ENCODE results near the gene SDHAF3. TPM values are rescaled to one million over a fixed set of nuclear protein-coding genes. Genes with fewer than 3 reads are reported as not detected.

The SDHAF3 gene
- total and polyA plus RNA-seq, 2 donors (not counting 3 experiments of a cell fraction or from before 2014, with no cell fraction given), result 1.7 to 5.2 TPM

DNA sequence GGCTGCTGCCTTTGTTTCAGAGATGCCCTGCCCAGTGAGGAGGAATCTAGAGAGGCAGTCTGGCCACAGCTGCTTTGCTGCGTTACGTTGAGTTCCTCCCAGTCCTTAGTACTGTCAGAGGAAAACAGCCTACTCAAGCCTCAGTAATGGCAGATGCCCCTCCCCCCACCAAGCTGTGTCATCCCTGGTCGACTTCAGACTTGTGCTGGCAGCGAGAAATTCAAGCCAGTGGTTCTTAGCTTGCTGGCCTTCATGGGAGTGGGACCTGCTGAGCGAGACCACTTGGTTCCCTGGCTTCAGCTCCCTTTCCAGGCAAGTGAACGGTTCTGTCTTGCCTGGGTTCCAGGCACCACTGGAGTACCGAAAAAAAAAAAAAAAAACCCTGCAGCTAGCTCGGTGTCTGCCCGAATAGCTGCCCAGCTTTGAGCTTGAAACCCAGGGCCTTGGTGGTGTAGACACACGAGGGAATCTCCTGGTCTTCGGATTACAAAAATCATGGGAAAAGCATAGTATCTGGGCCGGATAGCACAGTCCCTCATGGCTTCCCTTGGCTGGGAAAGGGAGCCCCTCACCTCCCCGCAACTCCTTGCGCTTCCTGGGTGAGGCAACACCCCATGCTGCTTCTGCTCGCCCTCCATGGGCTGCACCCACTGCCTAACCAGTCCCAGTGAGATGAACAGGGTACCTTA, 9.1 kb downstream of the SDHAF3 start:
- Histone ChIP-seq H3K9me3 (replicated peaks; ENCODE audit: control insufficient read depth, insufficient read depth, low read length) (no peaks in the 10 kb centered on the region), H3K27me3 (ENCODE audit: control insufficient read depth in 2 of 2, insufficient read depth in 2 of 2, low read length in 2 of 2) (no peaks in the 10 kb centered on the region), H3K4me1 (ENCODE audit: control insufficient read depth, extremely low read depth, insufficient read depth, low read length) (no peaks in the 10 kb centered on the region), H3K4me3 (replicated peaks in 1 of 3; ENCODE audit: insufficient read depth in 1 of 3, low read depth in 1 of 3, low read length in 3 of 3) (no peak overlapping the region), H3K36me3 (ENCODE audit: control insufficient read depth in 2 of 2, extremely low read depth in 1 of 2, insufficient read depth in 2 of 2, low read length in 2 of 2) (no peaks in the 10 kb centered on the region), H3K4me2 (ENCODE audit: insufficient read depth, low read length) (no peak overlapping the region), H3K79me2 (ENCODE audit: control insufficient read depth, insufficient read depth, low read length) (no peaks in the 10 kb centered on the region), H3K9me1 (replicated peaks; ENCODE audit: control insufficient read depth, extremely low read depth, insufficient read depth, low read length) (no peaks in the 10 kb centered on the region), H3K27ac (ENCODE audit: insufficient read depth, low read depth, low read length) (no peak overlapping the region), H3K9ac (replicated peaks; ENCODE audit: extremely low read depth, insufficient read depth, low read length) (no peak overlapping the region), H2AFZ (ENCODE audit: low read depth, low read length) (no peak overlapping the region), H4K20me1 (replicated peaks; ENCODE audit: control insufficient read depth, extremely low read depth, insufficient read depth, low read length) (no peaks in the 10 kb centered on the region)
- dilution Hi-C loops (cut with MboI; ENCODE audit: extremely low pct_ligation_motif_present, low sequenced_read_pairs) (no loop called here), intact Hi-C loops (cut with micrococcal nuclease) (no loop called here)
- no peak for FAIRE-seq
- TF ChIP-seq, protein P1, sequence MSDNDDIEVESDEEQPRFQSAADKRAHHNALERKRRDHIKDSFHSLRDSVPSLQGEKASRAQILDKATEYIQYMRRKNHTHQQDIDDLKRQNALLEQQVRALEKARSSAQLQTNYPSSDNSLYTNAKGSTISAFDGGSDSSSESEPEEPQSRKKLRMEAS (IDR thresholded peaks at IDR 0.05; ENCODE audit: insufficient read depth, insufficient read length), result no peak
- TF ChIP-seq MYC (IDR thresholded peaks at IDR 0.05; ENCODE audit: low read depth, low read length) (no peak), EZH2 (IDR thresholded peaks at IDR 0.05; ENCODE audit: borderline replicate concordance, low read depth, low read length, severe bottlenecking) (no peak), POLR2A (IDR thresholded peaks at IDR 0.05; ENCODE audit: low read depth, low read length) (no peak)
- TF ChIP-seq, protein P2, sequence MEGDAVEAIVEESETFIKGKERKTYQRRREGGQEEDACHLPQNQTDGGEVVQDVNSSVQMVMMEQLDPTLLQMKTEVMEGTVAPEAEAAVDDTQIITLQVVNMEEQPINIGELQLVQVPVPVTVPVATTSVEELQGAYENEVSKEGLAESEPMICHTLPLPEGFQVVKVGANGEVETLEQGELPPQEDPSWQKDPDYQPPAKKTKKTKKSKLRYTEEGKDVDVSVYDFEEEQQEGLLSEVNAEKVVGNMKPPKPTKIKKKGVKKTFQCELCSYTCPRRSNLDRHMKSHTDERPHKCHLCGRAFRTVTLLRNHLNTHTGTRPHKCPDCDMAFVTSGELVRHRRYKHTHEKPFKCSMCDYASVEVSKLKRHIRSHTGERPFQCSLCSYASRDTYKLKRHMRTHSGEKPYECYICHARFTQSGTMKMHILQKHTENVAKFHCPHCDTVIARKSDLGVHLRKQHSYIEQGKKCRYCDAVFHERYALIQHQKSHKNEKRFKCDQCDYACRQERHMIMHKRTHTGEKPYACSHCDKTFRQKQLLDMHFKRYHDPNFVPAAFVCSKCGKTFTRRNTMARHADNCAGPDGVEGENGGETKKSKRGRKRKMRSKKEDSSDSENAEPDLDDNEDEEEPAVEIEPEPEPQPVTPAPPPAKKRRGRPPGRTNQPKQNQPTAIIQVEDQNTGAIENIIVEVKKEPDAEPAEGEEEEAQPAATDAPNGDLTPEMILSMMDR (IDR thresholded peaks at IDR 0.05; ENCODE audit: extremely low read depth in 1 of 2, insufficient read depth in 1 of 2, low read depth in 1 of 2, low read length in 2 of 2), result no peak
- no TSS peak for BruUV-seq (replicated peaks)
- no peak for DNase-seq (ENCODE audit: low read depth, low spot score)
- POLR2A ChIA-PET, result no interaction called here
- CTCF ChIA-PET, result interaction anchor here (1.1 kb wide), 1 partner anchor 18 kb away, joined by 3 read pairs; no protein-coding TSS in a partner anchor

DNA sequence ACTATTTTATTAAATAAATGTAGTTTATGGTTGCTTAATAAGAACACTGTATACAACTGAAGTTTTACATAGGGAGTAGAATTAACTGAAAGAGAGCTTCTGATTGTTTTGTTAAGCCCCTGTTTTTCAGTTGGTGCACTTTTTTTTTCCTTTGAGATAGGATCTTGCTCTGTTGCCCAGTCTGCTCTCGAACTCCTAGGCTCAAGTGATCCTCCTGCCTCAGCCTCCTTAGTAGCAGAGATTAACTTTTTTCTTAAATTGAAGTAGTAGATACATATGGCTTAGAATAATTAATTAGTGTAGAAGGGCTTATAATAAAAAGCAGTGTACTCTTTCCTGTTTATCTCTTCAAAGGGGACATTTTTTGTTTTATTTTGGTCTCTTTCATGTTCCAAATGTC, 11.2 kb downstream of the SDHAF3 start:
- H3K4me3 ChIP-seq (replicated peaks in 1 of 3; ENCODE audit: insufficient read depth in 1 of 3, low read depth in 1 of 3, low read length in 3 of 3), result no peak overlapping the region
- no peaks in the 10 kb centered on the region for H3K36me3 ChIP-seq (ENCODE audit: control insufficient read depth in 2 of 2, extremely low read depth in 1 of 2, insufficient read depth in 2 of 2, low read length in 2 of 2)
- no peaks in the 10 kb centered on the region for H3K27me3 ChIP-seq (ENCODE audit: control insufficient read depth in 2 of 2, insufficient read depth in 2 of 2, low read length in 2 of 2)
- H3K9me3 ChIP-seq (replicated peaks; ENCODE audit: control insufficient read depth, insufficient read depth, low read length), result no peaks in the 10 kb centered on the region
- H2AFZ ChIP-seq (ENCODE audit: low read depth, low read length), result no peak overlapping the region
- no peaks in the 10 kb centered on the region for H3K4me1 ChIP-seq (ENCODE audit: control insufficient read depth, extremely low read depth, insufficient read depth, low read length)
- DNase-seq (ENCODE audit: low read depth, low spot score) (no peak), FAIRE-seq (no peak)
- no peaks in the 10 kb centered on the region for H3K79me2 ChIP-seq (ENCODE audit: control insufficient read depth, insufficient read depth, low read length)
- TF ChIP-seq, protein P1 (IDR thresholded peaks at IDR 0.05; ENCODE audit: insufficient read depth, insufficient read length), result no peak
- TF ChIP-seq GATA2 (IDR thresholded peaks at IDR 0.05; ENCODE audit: insufficient read depth, insufficient read length, low read depth, low read length), result no peak
- TF ChIP-seq EZH2 (IDR thresholded peaks at IDR 0.05; ENCODE audit: borderline replicate concordance, low read depth, low read length, severe bottlenecking), result no peak
- no peak for TF ChIP-seq FOS (IDR thresholded peaks at IDR 0.05; ENCODE audit: borderline replicate concordance, insufficient read depth, low read length)
- TF ChIP-seq POLR2A (IDR thresholded peaks at IDR 0.05; ENCODE audit: low read depth, low read length), result no peak
- TF ChIP-seq, protein P2 (IDR thresholded peaks at IDR 0.05; ENCODE audit: extremely low read depth in 1 of 2, insufficient read depth in 1 of 2, low read depth in 1 of 2, low read length in 2 of 2), result no peak
- TF ChIP-seq JUN (IDR thresholded peaks at IDR 0.05; ENCODE audit: borderline replicate concordance, insufficient read depth, insufficient read length, low read depth), result no peak
- H3K4me2 ChIP-seq (ENCODE audit: insufficient read depth, low read length), result no peak overlapping the region
- H3K9me1 ChIP-seq (replicated peaks; ENCODE audit: control insufficient read depth, extremely low read depth, insufficient read depth, low read length), result no peaks in the 10 kb centered on the region
- H3K9ac ChIP-seq (replicated peaks; ENCODE audit: extremely low read depth, insufficient read depth, low read length), result no peak overlapping the region
- intact Hi-C loops (cut with micrococcal nuclease) (no loop called here), dilution Hi-C loops (cut with MboI; ENCODE audit: extremely low pct_ligation_motif_present, low sequenced_read_pairs) (no loop called here)
- POLR2A ChIA-PET, result no interaction called here
- no TSS peak for BruUV-seq (replicated peaks)
- CTCF ChIA-PET, result no interaction called here
- H4K20me1 ChIP-seq (replicated peaks; ENCODE audit: control insufficient read depth, extremely low read depth, insufficient read depth, low read length), result no peaks in the 10 kb centered on the region
- H3K27ac ChIP-seq (ENCODE audit: insufficient read depth, low read depth, low read length), result no peak overlapping the region

Data from endothelial cell of umbilical vein (primary cell).